NCI-H526 (cell line): Measurements from ENCODE around the gene BCL2.

Experiments
- DNase-seq, 2 experiments: peaks; one replicate each; lab custom pipeline; 2025; lab: John Stamatoyannopoulos, UW

Gene BCL2

DNA sequence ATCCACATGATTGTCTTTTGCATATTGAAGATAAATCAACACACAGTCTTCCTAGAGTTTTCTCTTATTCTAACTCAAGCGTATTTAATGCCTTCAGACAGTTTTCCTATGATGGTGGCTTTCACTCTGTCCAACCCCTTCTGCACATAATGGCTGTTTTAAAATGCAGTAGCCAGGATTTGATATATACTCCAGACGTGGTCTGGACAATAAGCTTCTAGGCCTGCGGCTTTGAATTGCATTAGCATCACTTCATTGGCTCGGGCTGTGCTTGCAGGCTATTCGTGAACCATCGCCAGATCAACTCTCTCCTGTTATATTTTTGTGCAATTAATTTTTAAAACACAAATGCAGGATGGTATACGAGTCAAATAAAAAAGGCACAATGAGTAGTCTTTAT, 235.3 kb downstream of the BCL2 start:
- DNase-seq = no peak

DNA sequence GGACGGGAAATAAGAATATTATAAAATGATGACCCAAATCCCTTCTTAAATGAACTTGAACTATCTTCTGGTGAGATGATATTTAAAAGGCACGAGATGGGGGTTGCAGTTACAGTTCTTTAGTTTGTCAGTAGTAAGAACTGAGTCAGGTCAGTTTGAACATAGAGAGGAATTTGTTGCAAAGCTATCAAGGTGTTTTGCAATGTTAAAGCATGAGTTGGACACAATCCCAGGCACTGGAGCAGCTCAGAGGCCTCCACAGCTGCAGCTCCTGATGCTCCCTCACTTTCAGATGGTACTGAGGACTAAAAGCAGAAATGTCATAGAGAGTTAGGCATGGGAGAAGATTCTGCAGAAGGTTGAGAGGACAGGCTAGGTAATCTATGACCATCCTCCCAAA, 236.0 kb downstream of the BCL2 start:
- no peak for DNase-seq

DNA sequence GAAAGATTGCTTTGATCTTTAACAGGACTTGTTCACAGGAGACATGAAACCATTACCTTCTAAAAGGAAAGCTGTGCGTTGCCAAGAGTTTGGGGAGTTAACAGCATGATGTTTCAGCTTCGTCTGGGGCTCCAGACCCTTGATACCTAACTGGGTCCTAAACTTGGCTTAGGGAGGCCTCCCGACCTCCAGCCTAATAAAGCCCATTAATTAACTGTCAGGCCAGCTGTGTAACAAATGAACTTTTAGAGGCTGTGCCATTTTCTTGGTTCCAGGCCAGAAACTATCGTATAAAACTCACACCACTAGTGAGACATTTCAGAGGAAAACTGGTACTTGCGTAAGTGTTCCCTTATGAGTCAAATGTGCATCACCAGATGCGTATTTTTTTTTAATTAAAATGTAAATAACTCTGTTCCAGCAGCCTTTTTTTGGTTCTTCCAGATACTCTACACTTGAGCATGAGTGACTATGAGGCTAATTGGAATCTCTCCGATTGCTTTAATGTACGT, 236.5 kb downstream of the BCL2 start:
- DNase-seq = no peak

DNA sequence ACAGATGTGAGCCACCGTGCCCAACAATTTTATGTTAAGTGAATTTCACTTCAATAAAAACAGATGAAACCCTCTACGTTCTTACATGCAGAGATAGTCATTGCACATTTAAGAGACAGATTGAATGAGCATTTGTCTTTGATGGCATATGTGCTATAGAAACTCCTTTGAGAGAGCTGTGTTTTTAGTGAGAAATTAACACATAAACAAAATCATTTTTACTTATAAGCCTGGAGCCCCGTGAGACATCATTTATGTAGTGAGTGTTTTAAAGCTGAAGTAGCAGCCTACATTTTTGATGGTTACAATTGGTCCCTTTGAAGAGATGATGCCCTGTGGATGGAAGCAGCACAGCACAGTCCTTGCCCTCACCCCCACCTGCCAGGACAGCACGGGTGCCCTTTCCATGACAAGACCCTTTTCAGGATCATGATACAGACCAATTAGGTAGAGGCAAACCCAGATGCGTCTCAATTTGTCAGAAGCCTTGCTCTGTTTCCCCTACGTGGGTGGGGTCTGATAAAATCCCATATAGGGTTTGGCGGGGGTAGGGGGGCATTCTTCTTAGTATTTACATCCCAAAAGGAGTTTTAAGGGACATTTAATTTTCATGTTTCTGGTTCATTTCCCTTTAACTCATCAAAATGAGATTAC, 237.1 kb downstream of the BCL2 start:
- no peak for DNase-seq

DNA sequence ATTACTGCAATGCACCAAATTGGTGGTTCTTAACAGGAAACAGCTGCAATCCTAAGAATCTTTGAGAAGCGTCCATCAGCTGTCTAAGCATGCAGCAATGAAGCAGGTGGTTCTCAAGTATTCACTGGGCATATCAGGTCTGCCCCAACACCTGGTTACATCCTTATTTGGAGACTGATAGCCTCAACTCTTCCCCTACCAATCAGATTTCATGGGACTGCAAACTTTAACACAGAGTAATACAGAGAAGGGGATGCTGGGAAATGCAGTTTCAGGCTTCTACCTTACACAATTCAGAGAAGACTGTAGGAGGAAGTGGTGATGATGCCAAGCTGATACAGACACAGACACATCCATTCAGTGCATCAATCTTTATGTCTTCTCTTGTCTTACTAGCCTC, 240.5 kb downstream of the BCL2 start:
- no peak for DNase-seq

DNA sequence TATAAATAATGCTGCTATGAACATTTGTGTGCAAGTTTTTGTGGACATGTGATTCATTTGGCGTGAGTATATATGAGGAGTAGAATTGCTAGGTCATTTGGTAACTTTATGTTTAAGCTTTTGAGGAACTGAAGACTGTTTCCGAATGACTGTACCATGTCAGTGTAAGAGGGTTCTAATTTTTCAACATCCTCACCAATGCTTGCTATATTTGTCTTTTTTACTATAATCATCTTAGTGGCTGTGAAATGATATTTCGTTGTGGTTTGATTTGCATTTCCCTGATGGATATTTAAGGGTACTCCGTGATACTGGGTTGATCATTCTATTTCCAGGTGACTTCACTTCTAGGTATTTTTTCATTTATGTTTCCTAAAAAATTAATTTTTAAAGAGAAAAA, 241.1 kb downstream of the BCL2 start:
- DNase-seq = no peak

DNA sequence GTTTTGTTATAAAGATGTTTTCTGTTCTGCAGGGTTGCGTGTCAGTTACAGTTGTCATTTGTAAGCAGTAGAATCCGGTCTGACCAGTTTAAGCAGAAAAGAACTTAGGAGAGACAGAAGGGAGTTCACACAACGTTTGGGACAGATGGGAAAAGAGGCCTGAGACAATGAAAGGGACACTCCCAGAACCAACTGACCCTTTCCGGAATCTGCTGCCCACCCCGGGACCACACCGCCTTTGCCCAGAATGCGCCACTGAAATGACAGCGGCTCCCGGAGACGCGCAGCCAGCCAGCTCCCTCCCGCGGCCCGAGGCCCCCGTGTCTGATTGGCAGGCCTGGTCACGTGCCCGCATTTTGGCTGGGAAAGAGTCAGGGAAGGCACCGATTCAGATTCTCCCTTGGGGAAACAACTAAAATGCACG, 244.6 kb downstream of the BCL2 start:
- peak; percentile 83 to 95 for DNase-seq

DNA sequence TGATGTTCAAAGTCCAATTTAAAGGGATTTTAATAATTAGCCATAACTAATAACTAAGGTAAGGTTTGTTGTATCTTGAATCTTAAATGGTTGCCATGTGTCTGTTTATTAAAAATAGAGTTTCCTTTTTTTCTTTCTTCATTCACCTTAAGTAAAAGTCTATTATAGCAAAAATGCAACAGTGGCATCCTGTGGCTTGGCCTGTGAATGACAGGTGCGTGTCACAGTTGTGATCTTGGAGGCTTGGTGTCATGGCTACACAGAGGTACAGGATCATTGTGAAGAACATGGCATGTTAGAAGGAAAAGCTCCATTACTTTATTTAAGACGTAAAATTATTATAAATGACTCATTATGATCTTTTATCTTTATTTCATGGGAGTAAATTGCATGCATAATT, 246.1 kb downstream of the BCL2 start:
- DNase-seq = peak; percentile 26 to 69
